ENCODE measurements around the gene ARHGAP10.

ARHGAP10 gene

GRCh38 chr4:147768113-147768512 lies 36.2 kb downstream of the ARHGAP10 start:
- DNase-seq (ENCODE audit: low read depth), result no peak

- no peak for DNase-seq (ENCODE audit: low read depth)
These were observed 37.5 kb downstream of the ARHGAP10 start for GRCh38 chr4:147769386-147769785.

GRCh38 chr4:147770831-147771230 lies 38.9 kb downstream of the ARHGAP10 start:
- no peak for DNase-seq (ENCODE audit: low read depth)

- no peak for DNase-seq (ENCODE audit: low read depth)
These were observed 40.2 kb downstream of the ARHGAP10 start for GRCh38 chr4:147772056-147772455.

- no peak for DNase-seq (ENCODE audit: low read depth)
These were observed 40.6 kb downstream of the ARHGAP10 start for GRCh38 chr4:147772459-147772969.

GRCh38 chr4:147773261-147774184 lies 41.6 kb downstream of the ARHGAP10 start:
- DNase-seq (ENCODE audit: low read depth), result no peak

- DNase-seq (ENCODE audit: low read depth), result no peak
These were observed 44.8 kb downstream of the ARHGAP10 start for GRCh38 chr4:147776716-147777115.

- DNase-seq (ENCODE audit: low read depth), result no peak
These were observed 45.7 kb downstream of the ARHGAP10 start for GRCh38 chr4:147777456-147778091.

- DNase-seq (ENCODE audit: low read depth), result no peak
These were observed 47.1 kb downstream of the ARHGAP10 start for GRCh38 chr4:147778942-147779341.

- DNase-seq (ENCODE audit: low read depth), result no peak
These were observed 47.6 kb downstream of the ARHGAP10 start for GRCh38 chr4:147779451-147779850.

GRCh38 chr4:147780137-147780777 lies 48.4 kb downstream of the ARHGAP10 start:
- DNase-seq (ENCODE audit: low read depth), result no peak

- DNase-seq (ENCODE audit: low read depth), result no peak
These were observed 50.3 kb downstream of the ARHGAP10 start for GRCh38 chr4:147782087-147782781.

- no peak for DNase-seq (ENCODE audit: low read depth)
These were observed 53.2 kb downstream of the ARHGAP10 start for GRCh38 chr4:147785129-147785528.

- no peak for DNase-seq (ENCODE audit: low read depth)
These were observed 54.1 kb downstream of the ARHGAP10 start for GRCh38 chr4:147786031-147786430.

- DNase-seq (ENCODE audit: low read depth), result no peak
These were observed 54.6 kb downstream of the ARHGAP10 start for GRCh38 chr4:147786531-147786930.

- DNase-seq (ENCODE audit: low read depth), result no peak
These were observed 55.3 kb downstream of the ARHGAP10 start for GRCh38 chr4:147787204-147787603.

GRCh38 chr4:147788791-147789190 lies 56.9 kb downstream of the ARHGAP10 start:
- no peak for DNase-seq (ENCODE audit: low read depth)

- DNase-seq (ENCODE audit: low read depth), result no peak
These were observed 57.7 kb downstream of the ARHGAP10 start for GRCh38 chr4:147789596-147789995.

- DNase-seq (ENCODE audit: low read depth), result no peak
These were observed 58.5 kb downstream of the ARHGAP10 start for GRCh38 chr4:147790412-147790811.

GRCh38 chr4:147791341-147791740 lies 59.5 kb downstream of the ARHGAP10 start:
- DNase-seq (ENCODE audit: low read depth), result no peak

GRCh38 chr4:147791865-147792264 lies 60.0 kb downstream of the ARHGAP10 start:
- DNase-seq (ENCODE audit: low read depth), result no peak

Data from CMK (cell line).